HepG2 (cell line): Measurements from ENCODE around the gene FAM76A. TPM values are rescaled to one million over a fixed set of nuclear protein-coding genes. Genes with fewer than 3 reads are reported as not detected.
A peak's percentile ranks its signal among the peaks of the same experiment; 100 is the strongest.

ENCODE experiments used
- BRD4 ChIP-seq: sonication (generic); formaldehyde crosslinking; IDR thresholded peaks from 2 replicates; pipeline ENCODE4 v1.4.0; 2020; ENCODE audit warnings: missing genetic modification reagents
- CBX1 ChIP-seq: IDR thresholded peaks from one replicate; pipeline ENCODE4 v1.6.1; 2016; ENCODE audit warnings: antibody characterized with exemption, low read depth
- DNMT3B ChIP-seq: conservative IDR thresholded peaks from 2 replicates; pipeline ENCODE4 v1.6.1; 2016; ENCODE audit warnings: missing biosample characterization, control low read depth
- FOSL2 ChIP-seq: sonication (generic); formaldehyde crosslinking; IDR thresholded peaks from 2 replicates; pipeline ENCODE4 v1.4.0; 2020; ENCODE audit warnings: missing genetic modification reagents
- KLF11 ChIP-seq: IDR thresholded peaks from 2 replicates; pipeline ENCODE4 v1.6.1; 2016; ENCODE audit warnings: missing compliant biosample characterization
- MIXL1 ChIP-seq: IDR thresholded peaks from 2 replicates; pipeline ENCODE4 v1.6.1; 2016
- MYC ChIP-seq: sonication (generic); formaldehyde crosslinking; IDR thresholded peaks from 2 replicates; pipeline ENCODE4 v1.9.0; 2021; ENCODE audit warnings: missing genetic modification reagents, borderline replicate concordance
- PHF20 ChIP-seq: sonication (generic); formaldehyde crosslinking; IDR thresholded peaks from 2 replicates; pipeline ENCODE4 v1.5.0; 2020; ENCODE audit warnings: mild to moderate bottlenecking, missing genetic modification reagents
- POGZ ChIP-seq: sonication (generic); formaldehyde crosslinking; IDR thresholded peaks from 2 replicates; pipeline ENCODE4 v1.4.0; 2020; ENCODE audit warnings: mild to moderate bottlenecking, missing genetic modification reagents
- SALL1 ChIP-seq: sonication (generic); formaldehyde crosslinking; IDR thresholded peaks from 2 replicates; pipeline ENCODE4 v1.8.0; 2022; ENCODE audit warnings: mild to moderate bottlenecking, missing genetic modification reagents
- SCMH1 ChIP-seq: sonication (generic); formaldehyde crosslinking; IDR thresholded peaks from 2 replicates; pipeline ENCODE4 v1.9.0; 2021; ENCODE audit warnings: missing genetic modification reagents, mild to moderate bottlenecking, borderline replicate concordance
- ZNF296 ChIP-seq: sonication (generic); formaldehyde crosslinking; conservative IDR thresholded peaks from 2 replicates; pipeline ENCODE4 v1.5.0; 2020; ENCODE audit warnings: mild to moderate bottlenecking, missing genetic modification reagents
- ZNF343 ChIP-seq: sonication (generic); formaldehyde crosslinking; IDR thresholded peaks from 2 replicates; pipeline ENCODE4 v1.4.0; 2020; ENCODE audit warnings: mild to moderate bottlenecking, missing genetic modification reagents
- ZNF572 ChIP-seq: sonication (generic); formaldehyde crosslinking; IDR thresholded peaks from 2 replicates; pipeline ENCODE4 v1.5.1; 2020; ENCODE audit warnings: mild to moderate bottlenecking, missing genetic modification reagents
- ZNF788 ChIP-seq: sonication (generic); formaldehyde crosslinking; IDR thresholded peaks from 2 replicates; pipeline ENCODE4 v1.5.0; 2020; ENCODE audit warnings: mild to moderate bottlenecking, missing genetic modification reagents, borderline replicate concordance
- polyA plus RNA-seq, 8 experiments: library from polyadenylated mRNA; depleted of rRNA in 3 of 8; stranded (reverse) in 7 of 8; unstranded in 1 of 8; fragments of >200 nt; fragmentation: Illumina TruSeq in 4 of 8; extraction: Trizol in 4 of 8; gene quantifications; 2 replicates each; pipeline versions ENCODE4 v1.2.1 to v1.2.3, GENCODE V29; 2011 to 2016; ENCODE audit warnings: low read depth in 4 of 8, missing spikeins in 1 of 8, mixed read lengths in 1 of 8; ENCODE audit not compliant: insufficient read depth in 1 of 8
- total RNA-seq, 5 experiments: library from RNA; depleted of rRNA; stranded (reverse); fragments of >200 nt; fragmentation: Illumina TruSeq; extraction: Trizol; gene quantifications; 2 replicates each; pipeline ENCODE4 v1.2.3, GENCODE V29; 2016; ENCODE audit warnings: low read depth in 1 of 5
- TF ChIP-seq, protein P1 (sequence below): sonication (generic); formaldehyde crosslinking; conservative IDR thresholded peaks from 2 replicates; pipeline ENCODE4 v1.4.0; 2020; ENCODE audit warnings: missing genetic modification reagents
- TF ChIP-seq, protein P2 (sequence below): sonication (generic); formaldehyde crosslinking; IDR thresholded peaks from 2 replicates; pipeline ENCODE4 v1.5.0; 2020; ENCODE audit warnings: mild to moderate bottlenecking, missing genetic modification reagents, borderline replicate concordance
- TF ChIP-seq, protein P3 (sequence below): sonication (generic); formaldehyde crosslinking; IDR thresholded peaks from 2 replicates; pipeline ENCODE4 v1.9.0; 2022; ENCODE audit warnings: low read depth, missing genetic modification reagents

Gene FAM76A
- total and polyA plus RNA-seq, 2 of the 13 experiments (the other 11 are each of a cell fraction or from before 2014, with no cell fraction given) = 4.2 to 15.7 TPM

- no peak for TF ChIP-seq BRD4 (CRISPR knock-in tag)
- TF ChIP-seq MYC = peak; percentile 78; the same call in 1 of the 2 replicates
- peak; percentile 29; the same call in 1 of the 2 replicates for TF ChIP-seq ZNF788 (CRISPR knock-in tag)
- TF ChIP-seq, protein P1, sequence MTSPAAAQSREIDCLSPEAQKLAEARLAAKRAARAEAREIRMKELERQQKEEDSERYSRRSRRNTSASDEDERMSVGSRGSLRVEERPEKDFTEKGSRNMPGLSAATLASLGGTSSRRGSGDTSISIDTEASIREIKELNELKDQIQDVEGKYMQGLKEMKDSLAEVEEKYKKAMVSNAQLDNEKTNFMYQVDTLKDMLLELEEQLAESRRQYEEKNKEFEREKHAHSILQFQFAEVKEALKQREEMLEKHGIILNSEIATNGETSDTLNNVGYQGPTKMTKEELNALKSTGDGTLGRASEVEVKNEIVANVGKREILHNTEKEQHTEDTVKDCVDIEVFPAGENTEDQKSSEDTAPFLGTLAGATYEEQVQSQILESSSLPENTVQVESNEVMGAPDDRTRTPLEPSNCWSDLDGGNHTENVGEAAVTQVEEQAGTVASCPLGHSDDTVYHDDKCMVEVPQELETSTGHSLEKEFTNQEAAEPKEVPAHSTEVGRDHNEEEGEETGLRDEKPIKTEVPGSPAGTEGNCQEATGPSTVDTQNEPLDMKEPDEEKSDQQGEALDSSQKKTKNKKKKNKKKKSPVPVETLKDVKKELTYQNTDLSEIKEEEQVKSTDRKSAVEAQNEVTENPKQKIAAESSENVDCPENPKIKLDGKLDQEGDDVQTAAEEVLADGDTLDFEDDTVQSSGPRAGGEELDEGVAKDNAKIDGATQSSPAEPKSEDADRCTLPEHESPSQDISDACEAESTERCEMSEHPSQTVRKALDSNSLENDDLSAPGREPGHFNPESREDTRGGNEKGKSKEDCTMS = no peak
- peak; percentile 65 for TF ChIP-seq POGZ (CRISPR knock-in tag)
- no peak for TF ChIP-seq ZNF343
- no peak; the same call in 1 of the 2 replicates for TF ChIP-seq DNMT3B
- no peak for TF ChIP-seq ZNF296
- TF ChIP-seq, protein P2, sequence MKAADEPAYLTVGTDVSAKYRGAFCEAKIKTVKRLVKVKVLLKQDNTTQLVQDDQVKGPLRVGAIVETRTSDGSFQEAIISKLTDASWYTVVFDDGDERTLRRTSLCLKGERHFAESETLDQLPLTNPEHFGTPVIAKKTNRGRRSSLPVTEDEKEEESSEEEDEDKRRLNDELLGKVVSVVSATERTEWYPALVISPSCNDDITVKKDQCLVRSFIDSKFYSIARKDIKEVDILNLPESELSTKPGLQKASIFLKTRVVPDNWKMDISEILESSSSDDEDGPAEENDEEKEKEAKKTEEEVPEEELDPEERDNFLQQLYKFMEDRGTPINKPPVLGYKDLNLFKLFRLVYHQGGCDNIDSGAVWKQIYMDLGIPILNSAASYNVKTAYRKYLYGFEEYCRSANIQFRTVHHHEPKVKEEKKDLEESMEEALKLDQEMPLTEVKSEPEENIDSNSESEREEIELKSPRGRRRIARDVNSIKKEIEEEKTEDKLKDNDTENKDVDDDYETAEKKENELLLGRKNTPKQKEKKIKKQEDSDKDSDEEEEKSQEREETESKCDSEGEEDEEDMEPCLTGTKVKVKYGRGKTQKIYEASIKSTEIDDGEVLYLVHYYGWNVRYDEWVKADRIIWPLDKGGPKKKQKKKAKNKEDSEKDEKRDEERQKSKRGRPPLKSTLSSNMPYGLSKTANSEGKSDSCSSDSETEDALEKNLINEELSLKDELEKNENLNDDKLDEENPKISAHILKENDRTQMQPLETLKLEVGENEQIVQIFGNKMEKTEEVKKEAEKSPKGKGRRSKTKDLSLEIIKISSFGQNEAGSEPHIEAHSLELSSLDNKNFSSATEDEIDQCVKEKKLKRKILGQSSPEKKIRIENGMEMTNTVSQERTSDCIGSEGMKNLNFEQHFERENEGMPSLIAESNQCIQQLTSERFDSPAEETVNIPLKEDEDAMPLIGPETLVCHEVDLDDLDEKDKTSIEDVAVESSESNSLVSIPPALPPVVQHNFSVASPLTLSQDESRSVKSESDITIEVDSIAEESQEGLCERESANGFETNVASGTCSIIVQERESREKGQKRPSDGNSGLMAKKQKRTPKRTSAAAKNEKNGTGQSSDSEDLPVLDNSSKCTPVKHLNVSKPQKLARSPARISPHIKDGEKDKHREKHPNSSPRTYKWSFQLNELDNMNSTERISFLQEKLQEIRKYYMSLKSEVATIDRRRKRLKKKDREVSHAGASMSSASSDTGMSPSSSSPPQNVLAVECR (CRISPR knock-in tag) = peak; percentile 90
- TF ChIP-seq MIXL1 (CRISPR knock-in tag) = no peak
- TF ChIP-seq CBX1 = peak; percentile 36
- TF ChIP-seq FOSL2 (CRISPR knock-in tag) = peak; percentile 67
- TF ChIP-seq PHF20 (CRISPR knock-in tag) = peak; percentile 69
- TF ChIP-seq, protein P3, sequence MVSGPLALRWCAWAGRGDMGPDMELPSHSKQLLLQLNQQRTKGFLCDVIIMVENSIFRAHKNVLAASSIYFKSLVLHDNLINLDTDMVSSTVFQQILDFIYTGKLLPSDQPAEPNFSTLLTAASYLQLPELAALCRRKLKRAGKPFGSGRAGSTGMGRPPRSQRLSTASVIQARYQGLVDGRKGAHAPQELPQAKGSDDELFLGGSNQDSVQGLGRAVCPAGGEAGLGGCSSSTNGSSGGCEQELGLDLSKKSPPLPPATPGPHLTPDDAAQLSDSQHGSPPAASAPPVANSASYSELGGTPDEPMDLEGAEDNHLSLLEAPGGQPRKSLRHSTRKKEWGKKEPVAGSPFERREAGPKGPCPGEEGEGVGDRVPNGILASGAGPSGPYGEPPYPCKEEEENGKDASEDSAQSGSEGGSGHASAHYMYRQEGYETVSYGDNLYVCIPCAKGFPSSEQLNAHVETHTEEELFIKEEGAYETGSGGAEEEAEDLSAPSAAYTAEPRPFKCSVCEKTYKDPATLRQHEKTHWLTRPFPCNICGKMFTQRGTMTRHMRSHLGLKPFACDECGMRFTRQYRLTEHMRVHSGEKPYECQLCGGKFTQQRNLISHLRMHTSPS (CRISPR knock-in tag) = no peak
- no peak for TF ChIP-seq KLF11
- TF ChIP-seq ZNF572 (CRISPR knock-in tag) = no peak
- TF ChIP-seq SCMH1 = no peak
- TF ChIP-seq SALL1 = peak; percentile 64
Measured at GRCh38 chr1:27772932-27773825, 47.4 kb downstream of the FAM76A start, which contains the start of gene STX12 (continued).
